Measurements from ENCODE around the gene MED13L.

The MED13L gene

GRCh38 chr12:116247377-116247776, 30.1 kb downstream of the MED13L start:
- Histone ChIP-seq H3K4ac (ENCODE audit: low read depth, low read length) (no peak overlapping the region), H3K9ac (ENCODE audit: low read length) (no peak overlapping the region), H3K18ac (ENCODE audit: low read length) (no peak overlapping the region), H4K8ac (ENCODE audit: low read depth, low read length) (no peak overlapping the region), H3K23ac (ENCODE audit: low read length) (no peak overlapping the region), H2BK120ac (ENCODE audit: low read depth, low read length) (no peak overlapping the region), H4K5ac (ENCODE audit: low read length) (no peak overlapping the region), H2BK5ac (ENCODE audit: low read length) (no peak overlapping the region), H3K36me3 (ENCODE audit: control insufficient read depth, insufficient read depth, low read length) (no peaks in the 10 kb centered on the region), H3K4me1 (ENCODE audit: control insufficient read depth, low read depth, low read length) (peaks cover 3% of the 10 kb centered on the region), H3K4me2 (ENCODE audit: low read length) (no peak overlapping the region), H2AK5ac (ENCODE audit: low read length) (no peak overlapping the region), H3K4me3 (ENCODE audit: low read length) (no peak overlapping the region), H2BK15ac (replicated peaks; ENCODE audit: low read depth) (no peak overlapping the region), H3K27ac (ENCODE audit: low read depth, low read length) (no peak overlapping the region), H3K79me2 (ENCODE audit: control insufficient read depth, insufficient read depth, low read length) (peaks cover 63% of the 10 kb centered on the region), H3K27me3 (ENCODE audit: insufficient read depth, low read length, poor library complexity) (no peaks in the 10 kb centered on the region), H3K56ac (ENCODE audit: low read length) (no peak overlapping the region), H3K79me1 (ENCODE audit: low read length) (peaks cover 4% of the 10 kb centered on the region)
- no CpG with 5 or more reads among the region's 3 CpGs for WGBS (ENCODE audit: extremely low coverage, insufficient coverage, low lambda C conversion rate)
- no peak for DNase-seq

- peak; percentile 60 for DNase-seq
- H3K79me2 ChIP-seq (ENCODE audit: control insufficient read depth, insufficient read depth, low read length), result peaks cover 63% of the 10 kb centered on the region
- H2BK15ac ChIP-seq (replicated peaks; ENCODE audit: low read depth), result no peak overlapping the region
- H3K27me3 ChIP-seq (ENCODE audit: insufficient read depth, low read length, poor library complexity), result no peaks in the 10 kb centered on the region
- H3K4ac ChIP-seq (ENCODE audit: low read depth, low read length), result no peak overlapping the region
- no peak overlapping the region for H2AK5ac ChIP-seq (ENCODE audit: low read length)
- no peak overlapping the region for H3K4me2 ChIP-seq (ENCODE audit: low read length)
- no peaks in the 10 kb centered on the region for H3K36me3 ChIP-seq (ENCODE audit: control insufficient read depth, insufficient read depth, low read length)
- H4K5ac ChIP-seq (ENCODE audit: low read length), result no peak overlapping the region
- no peak overlapping the region for H2BK5ac ChIP-seq (ENCODE audit: low read length)
- no peak overlapping the region for H3K9ac ChIP-seq (ENCODE audit: low read length)
- H3K56ac ChIP-seq (ENCODE audit: low read length), result no peak overlapping the region
- H3K23ac ChIP-seq (ENCODE audit: low read length), result no peak overlapping the region
- H3K4me1 ChIP-seq (ENCODE audit: control insufficient read depth, low read depth, low read length), result peaks cover 3% of the 10 kb centered on the region
- H3K4me3 ChIP-seq (ENCODE audit: low read length), result no peak overlapping the region
- no peak overlapping the region for H4K8ac ChIP-seq (ENCODE audit: low read depth, low read length)
- H3K18ac ChIP-seq (ENCODE audit: low read length), result no peak overlapping the region
- H2BK120ac ChIP-seq (ENCODE audit: low read depth, low read length), result no peak overlapping the region
- peaks cover 4% of the 10 kb centered on the region for H3K79me1 ChIP-seq (ENCODE audit: low read length)
- 100% methylated on average over 1 of the region's 5 CpGs for WGBS (ENCODE audit: extremely low coverage, insufficient coverage, low lambda C conversion rate)
- no peak overlapping the region for H3K27ac ChIP-seq (ENCODE audit: low read depth, low read length)
Measured at GRCh38 chr12:116246490-116247179, 30.9 kb downstream of the MED13L start.

- H2BK15ac ChIP-seq (replicated peaks; ENCODE audit: low read depth), result no peak overlapping the region
- no peak overlapping the region for H3K4ac ChIP-seq (ENCODE audit: low read depth, low read length)
- H3K18ac ChIP-seq (ENCODE audit: low read length), result no peak overlapping the region
- no peak overlapping the region for H3K4me3 ChIP-seq (ENCODE audit: low read length)
- no peak overlapping the region for H3K27ac ChIP-seq (ENCODE audit: low read depth, low read length)
- peaks cover 4% of the 10 kb centered on the region for H3K79me1 ChIP-seq (ENCODE audit: low read length)
- H4K5ac ChIP-seq (ENCODE audit: low read length), result no peak overlapping the region
- no peak overlapping the region for H4K8ac ChIP-seq (ENCODE audit: low read depth, low read length)
- H2BK120ac ChIP-seq (ENCODE audit: low read depth, low read length), result no peak overlapping the region
- H3K9ac ChIP-seq (ENCODE audit: low read length), result no peak overlapping the region
- no CpG with 5 or more reads among the region's 2 CpGs for WGBS (ENCODE audit: extremely low coverage, insufficient coverage, low lambda C conversion rate)
- H3K56ac ChIP-seq (ENCODE audit: low read length), result peak overlapping the region; percentile 17
- no peaks in the 10 kb centered on the region for H3K27me3 ChIP-seq (ENCODE audit: insufficient read depth, low read length, poor library complexity)
- peaks cover 3% of the 10 kb centered on the region for H3K4me1 ChIP-seq (ENCODE audit: control insufficient read depth, low read depth, low read length)
- no peak overlapping the region for H3K23ac ChIP-seq (ENCODE audit: low read length)
- H3K36me3 ChIP-seq (ENCODE audit: control insufficient read depth, insufficient read depth, low read length), result no peaks in the 10 kb centered on the region
- peaks cover 68% of the 10 kb centered on the region for H3K79me2 ChIP-seq (ENCODE audit: control insufficient read depth, insufficient read depth, low read length)
- H2BK5ac ChIP-seq (ENCODE audit: low read length), result no peak overlapping the region
- H3K4me2 ChIP-seq (ENCODE audit: low read length), result no peak overlapping the region
- no peak for DNase-seq
- no peak overlapping the region for H2AK5ac ChIP-seq (ENCODE audit: low read length)
Measured at GRCh38 chr12:116245189-116245588, 32.3 kb downstream of the MED13L start.

GRCh38 chr12:116244474-116245090, 32.9 kb downstream of the MED13L start:
- H3K27ac ChIP-seq (ENCODE audit: low read depth, low read length), result no peak overlapping the region

GRCh38 chr12:116244001-116244400, 33.5 kb downstream of the MED13L start:
- Histone ChIP-seq H3K18ac (ENCODE audit: low read length) (no peak overlapping the region), H3K27ac (ENCODE audit: low read depth, low read length) (no peak overlapping the region), H2BK15ac (replicated peaks; ENCODE audit: low read depth) (no peak overlapping the region), H3K36me3 (ENCODE audit: control insufficient read depth, insufficient read depth, low read length) (no peaks in the 10 kb centered on the region), H3K4me1 (ENCODE audit: control insufficient read depth, low read depth, low read length) (peaks cover 3% of the 10 kb centered on the region), H3K4me3 (ENCODE audit: low read length) (no peak overlapping the region), H3K23ac (ENCODE audit: low read length) (no peak overlapping the region), H2BK5ac (ENCODE audit: low read length) (no peak overlapping the region), H3K9ac (ENCODE audit: low read length) (no peak overlapping the region), H3K56ac (ENCODE audit: low read length) (no peak overlapping the region), H3K4me2 (ENCODE audit: low read length) (no peak overlapping the region), H3K4ac (ENCODE audit: low read depth, low read length) (no peak overlapping the region), H2AK5ac (ENCODE audit: low read length) (no peak overlapping the region), H4K5ac (ENCODE audit: low read length) (no peak overlapping the region), H4K8ac (ENCODE audit: low read depth, low read length) (no peak overlapping the region), H3K79me1 (ENCODE audit: low read length) (peaks cover 4% of the 10 kb centered on the region), H2BK120ac (ENCODE audit: low read depth, low read length) (no peak overlapping the region), H3K79me2 (ENCODE audit: control insufficient read depth, insufficient read depth, low read length) (peaks cover 70% of the 10 kb centered on the region), H3K27me3 (ENCODE audit: insufficient read depth, low read length, poor library complexity) (no peaks in the 10 kb centered on the region)
- WGBS (ENCODE audit: extremely low coverage, insufficient coverage, low lambda C conversion rate), result no CpG with 5 or more reads among the region's 2 CpGs
- DNase-seq, result peak; percentile 37

More at GRCh38 chr12:116244474-116245090, 32.9 kb downstream of the MED13L start:
- H3K79me2 ChIP-seq (ENCODE audit: control insufficient read depth, insufficient read depth, low read length), result peaks cover 72% of the 10 kb centered on the region
- peak; percentile 30 for DNase-seq
- no peak overlapping the region for H2BK5ac ChIP-seq (ENCODE audit: low read length)
- no peak overlapping the region for H2BK120ac ChIP-seq (ENCODE audit: low read depth, low read length)
- peaks cover 3% of the 10 kb centered on the region for H3K4me1 ChIP-seq (ENCODE audit: control insufficient read depth, low read depth, low read length)
- no CpG with 5 or more reads among the region's 6 CpGs for WGBS (ENCODE audit: extremely low coverage, insufficient coverage, low lambda C conversion rate)
- no peak overlapping the region for H3K4me2 ChIP-seq (ENCODE audit: low read length)
- peaks cover 4% of the 10 kb centered on the region for H3K79me1 ChIP-seq (ENCODE audit: low read length)
- peak overlapping the region; percentile 37 for H3K4ac ChIP-seq (ENCODE audit: low read depth, low read length)
- H3K9ac ChIP-seq (ENCODE audit: low read length), result no peak overlapping the region
- no peak overlapping the region for H3K56ac ChIP-seq (ENCODE audit: low read length)
- H2AK5ac ChIP-seq (ENCODE audit: low read length), result no peak overlapping the region
- H2BK15ac ChIP-seq (replicated peaks; ENCODE audit: low read depth), result no peak overlapping the region
- peak overlapping the region; percentile 52 for H3K18ac ChIP-seq (ENCODE audit: low read length)
- no peaks in the 10 kb centered on the region for H3K36me3 ChIP-seq (ENCODE audit: control insufficient read depth, insufficient read depth, low read length)
- no peak overlapping the region for H4K5ac ChIP-seq (ENCODE audit: low read length)
- H4K8ac ChIP-seq (ENCODE audit: low read depth, low read length), result no peak overlapping the region
- no peaks in the 10 kb centered on the region for H3K27me3 ChIP-seq (ENCODE audit: insufficient read depth, low read length, poor library complexity)
- H3K23ac ChIP-seq (ENCODE audit: low read length), result no peak overlapping the region
- no peak overlapping the region for H3K4me3 ChIP-seq (ENCODE audit: low read length)
